ENCODE results near the gene PCSK5. TPM values are rescaled to one million over a fixed set of nuclear protein-coding genes. Genes with fewer than 3 reads are reported as not detected.

The PCSK5 gene
- total and polyA plus RNA-seq, 2 of the 8 experiments (the other 6 are each of a cell fraction or from before 2014, with no cell fraction given), result 5.5 to 10.7 TPM

GRCh38 chr9:76103531-76104315, 213.2 kb downstream of the PCSK5 start:
- Histone ChIP-seq H3K27ac (ENCODE audit: low read depth, low read length) (no peak overlapping the region), H2AFZ (ENCODE audit: low read length) (no peak overlapping the region), H4K20me1 (replicated peaks in 1 of 2; ENCODE audit: control insufficient read depth in 1 of 2, insufficient read depth in 2 of 2, low read length in 2 of 2) (no peaks in the 10 kb centered on the region), H4K8ac (ENCODE audit: extremely low read depth, insufficient read depth, low read length) (no peak overlapping the region), H3K9ac (replicated peaks in 1 of 4; ENCODE audit: extremely low read depth in 1 of 4, low read depth in 3 of 4, low read length in 3 of 4) (peak overlapping the region in 1 of 4 experiments; percentile 49; a peak in 1 of 7 replicates), H3K36me3 (ENCODE audit: control insufficient read depth in 2 of 4, insufficient read depth in 4 of 4, low read length in 3 of 4) (no peaks in the 10 kb centered on the region), H3K4me2 (ENCODE audit: insufficient read depth in 1 of 2, low read depth in 2 of 2, low read length in 2 of 2) (no peak overlapping the region), H3K4me1 (replicated peaks in 1 of 4; ENCODE audit: control insufficient read depth in 3 of 4, insufficient read depth in 4 of 4, low read length in 3 of 4) (peaks cover 0 to 3% (median under 1%) of the 10 kb centered on the region in 4 experiments; a peak in 1 of 7 replicates), H2AK5ac (ENCODE audit: low read depth, low read length) (no peak overlapping the region), H2BK20ac (ENCODE audit: low read length) (no peak overlapping the region), H2BK120ac (replicated peaks; ENCODE audit: low read depth, low read length) (no peak overlapping the region), H2BK15ac (ENCODE audit: low read length) (no peak overlapping the region), H3K23me2 (ENCODE audit: low read depth, low read length) (no peaks in the 10 kb centered on the region), H3K4me3 (ENCODE audit: extremely low read depth in 1 of 4, insufficient read depth in 2 of 4, low read depth in 3 of 4, low read length in 4 of 4) (no peak overlapping the region), H4K91ac (replicated peaks; ENCODE audit: insufficient read length, low read length) (no peak overlapping the region), H3K79me1 (ENCODE audit: low read depth, low read length) (no peaks in the 10 kb centered on the region), H3K27me3 (replicated peaks in 1 of 4; ENCODE audit: control insufficient read depth in 3 of 4, extremely low read depth in 1 of 4, insufficient read depth in 3 of 4, low read length in 3 of 4) (no peaks in the 10 kb centered on the region), H2BK12ac (ENCODE audit: low read depth, low read length) (no peak overlapping the region), H3K4ac (replicated peaks; ENCODE audit: insufficient read length, low read depth, low read length) (no peak overlapping the region), H3K14ac (ENCODE audit: insufficient read length) (no peak overlapping the region), H3K18ac (ENCODE audit: extremely low read depth, low read length) (no peak overlapping the region), H3K79me2 (ENCODE audit: control insufficient read depth in 1 of 2, insufficient read depth in 2 of 2, low read length in 2 of 2) (no peaks in the 10 kb centered on the region), H3K56ac (replicated peaks; ENCODE audit: insufficient read length, low read depth, low read length) (no peak overlapping the region), H3K23ac (ENCODE audit: insufficient read length) (no peak overlapping the region), H3K9me3 (ENCODE audit: insufficient read depth in 2 of 2, low read depth in 1 of 2, low read length in 1 of 2) (no peaks in the 10 kb centered on the region), H2BK5ac (ENCODE audit: low read depth, low read length) (no peak overlapping the region), H4K5ac (ENCODE audit: insufficient read length, low read depth, low read length) (no peak overlapping the region)
- ChIA-PET CTCF (ENCODE audit: partially characterized antibody) (interaction anchor here (1.0 kb wide), 1 partner anchor 44 kb away, joined by 3 read pairs; no protein-coding TSS in a partner anchor), POLR2A (ENCODE audit: partially characterized antibody) (no interaction called here)
- 87% methylated on average over 6 of the region's 6 CpGs; no CpG with 5 or more reads in 1 of the 2 experiments for WGBS, 2 experiments (ENCODE audit: extremely low coverage in 1 of 2, insufficient coverage in 1 of 2, insufficient read length in 1 of 2, insufficient replicate concordance in 2 of 2, low coverage in 1 of 2, low lambda C conversion rate in 2 of 2, missing lambda C conversion rate in 1 of 2)
- no peak for FAIRE-seq
- DNase-seq (ENCODE audit: low read depth in 1 of 2, low spot score in 2 of 2), result no peak
- TF ChIP-seq KDM4A (IDR thresholded peaks at IDR 0.05; ENCODE audit: low read depth, low read length, severe bottlenecking) (no peak), GABPA (IDR thresholded peaks at IDR 0.05; ENCODE audit: borderline replicate concordance, insufficient read depth, low read length) (no peak), HDAC2 (IDR thresholded peaks at IDR 0.05; ENCODE audit: borderline replicate concordance in 1 of 2, low read depth in 2 of 2, low read length in 2 of 2) (no peak), JUND (IDR thresholded peaks at IDR 0.05; ENCODE audit: low read length) (no peak), CREB1 (IDR thresholded peaks at IDR 0.05) (no peak), USF2 (IDR thresholded peaks at IDR 0.05; ENCODE audit: low read length) (no peak), TBP (IDR thresholded peaks at IDR 0.05; ENCODE audit: low read depth, low read length) (no peak), KDM1A (IDR thresholded peaks at IDR 0.05; ENCODE audit: borderline replicate concordance, low read length) (no peak), ATF2 (IDR thresholded peaks at IDR 0.05; ENCODE audit: low read length) (no peak)
